CD4-positive, alpha-beta T cell treated with Interleukin-21 for 1 hour (primary cell): Measurements from ENCODE around the gene CHD1L.
"Not testable (repeated sequence)": the region's sequence is repeated elsewhere in the genome, so short reads cannot be mapped to it uniquely, and the experiment has no call there.

Source experiments
- DNase-seq: peaks from one replicate; pipeline ENCODE4 v3.0.0-alpha.2; 2020

CHD1L gene

DNA sequence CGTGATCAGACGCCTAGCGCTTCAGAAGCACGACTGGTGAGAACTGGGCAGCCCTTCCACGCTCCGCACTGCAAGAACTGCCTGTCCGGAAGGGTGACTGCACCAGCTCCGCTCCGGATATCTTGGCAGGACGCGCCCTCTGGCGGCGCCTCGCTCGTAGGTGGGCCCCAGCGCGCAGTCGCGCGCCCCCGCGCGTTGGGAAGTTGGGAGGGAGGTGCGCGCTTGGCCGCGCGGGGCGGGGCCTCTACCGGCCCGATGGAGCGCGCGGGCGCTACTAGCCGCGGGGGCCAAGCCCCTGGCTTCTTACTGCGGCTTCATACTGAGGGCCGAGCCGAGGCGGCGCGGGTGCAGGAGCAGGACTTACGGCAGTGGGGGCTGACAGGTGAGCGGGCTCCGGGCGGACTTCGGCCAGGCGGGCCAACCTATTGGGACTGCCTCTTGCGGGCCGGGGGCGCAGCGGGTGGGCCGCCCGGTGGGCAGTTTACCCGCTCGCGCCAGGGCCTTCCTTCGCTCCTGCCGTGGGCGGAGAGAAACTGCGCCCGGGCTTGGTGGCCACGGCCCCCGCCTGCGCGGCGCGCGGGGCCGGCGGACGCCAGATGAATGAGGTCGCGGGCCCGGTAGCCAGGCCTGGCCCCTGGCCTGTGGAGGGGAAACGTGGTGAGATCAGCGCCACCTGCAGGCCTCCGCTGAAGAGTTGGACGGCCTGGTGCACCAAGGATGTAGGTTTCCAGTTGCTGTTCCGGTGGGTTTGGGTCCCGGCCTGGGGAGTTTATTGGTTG is at the start of gene CHD1L:
Gene CHD1L (plus strand): TSS at position 236 of the 779 bp plus-strand sequence. CDS start 20 bp downstream, at position 256.
- DNase-seq, result peak; percentile 95

DNA sequence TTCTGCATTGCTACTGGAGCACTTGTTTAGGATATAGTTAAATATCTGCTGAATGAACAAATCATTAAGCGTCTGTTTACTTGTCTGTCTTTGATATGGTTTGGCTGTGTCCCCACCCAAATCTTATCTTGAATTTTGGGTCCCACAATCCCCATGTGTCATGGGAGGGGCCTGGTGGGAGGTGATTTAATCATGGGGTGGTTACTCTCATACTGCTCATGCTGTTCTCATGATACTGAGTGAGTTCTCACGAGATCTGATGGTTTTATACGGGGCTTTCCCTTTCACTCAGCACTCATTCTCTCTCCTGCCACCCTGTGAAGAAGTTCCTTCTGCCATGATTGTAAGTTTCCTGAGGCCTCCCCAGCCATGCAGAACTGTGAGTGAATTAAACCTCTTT is 45.2 kb upstream of the CHD1L start:
- not testable (repeated sequence) for DNase-seq

DNA sequence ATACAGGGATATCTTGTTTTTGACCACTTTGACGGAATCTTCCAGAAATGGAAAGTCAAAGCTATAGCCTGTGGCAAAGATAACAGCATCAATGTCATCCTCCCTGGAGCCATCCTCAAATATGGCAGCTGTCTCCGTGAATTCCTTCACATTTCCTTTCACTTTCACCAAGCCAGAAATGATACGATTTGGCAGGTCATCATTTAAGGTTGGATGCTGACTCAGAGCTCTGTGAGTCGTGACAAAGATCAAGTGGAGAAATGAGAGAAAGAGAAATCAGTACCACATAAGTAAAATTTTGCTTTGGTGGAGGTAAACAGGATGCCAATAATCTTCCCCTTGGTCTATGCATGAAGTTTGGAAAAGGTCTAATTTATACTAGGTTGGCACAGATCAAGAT is 41.2 kb upstream of the CHD1L start:
- no peak for DNase-seq

- no peak for DNase-seq
These were observed 40.7 kb upstream of the CHD1L start for GRCh38 chr1:147201786-147202185.

- no peak for DNase-seq
These were observed 39.9 kb upstream of the CHD1L start for GRCh38 chr1:147202576-147202975.

- DNase-seq, result no peak
These were observed 38.4 kb upstream of the CHD1L start for GRCh38 chr1:147204080-147204479.

DNA sequence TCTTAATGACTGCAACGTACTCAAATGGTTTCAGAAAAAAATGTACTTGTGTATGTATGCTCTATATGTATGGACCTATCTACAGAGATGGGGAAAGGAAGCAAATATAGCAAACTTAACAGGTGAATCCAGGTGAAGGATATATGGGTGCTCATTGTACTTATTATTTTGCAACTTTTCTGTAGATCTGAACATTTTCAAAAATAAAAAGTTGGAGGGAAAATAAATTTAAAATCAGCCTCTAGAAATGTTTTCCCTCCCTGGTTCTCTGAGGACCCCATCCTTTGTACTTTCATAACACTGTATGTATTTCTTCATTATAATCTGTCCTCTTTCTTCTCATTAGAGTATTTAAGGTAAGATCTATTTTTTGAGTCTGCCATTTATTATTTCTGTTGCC is 35.3 kb upstream of the CHD1L start:
- DNase-seq, result no peak

DNA sequence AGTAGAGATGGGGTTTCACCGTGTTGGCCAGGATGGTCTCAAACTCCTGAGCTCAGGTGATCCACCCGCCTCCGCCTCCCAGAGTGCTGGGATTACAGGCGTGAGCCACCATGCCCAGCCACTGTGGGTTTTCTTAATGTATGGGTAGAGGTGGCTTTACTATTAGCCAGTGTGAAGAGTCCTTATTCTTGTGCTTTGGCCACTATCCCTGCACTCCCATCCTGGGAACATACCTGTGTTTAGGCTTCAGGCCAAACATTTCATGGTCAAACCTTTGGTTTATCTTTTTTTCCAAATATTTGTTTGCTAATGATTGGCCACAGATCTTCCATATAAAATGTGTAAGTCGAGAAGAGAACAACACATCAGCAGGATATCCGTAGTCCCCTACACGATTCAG is 33.9 kb upstream of the CHD1L start:
- DNase-seq, result no peak

DNA sequence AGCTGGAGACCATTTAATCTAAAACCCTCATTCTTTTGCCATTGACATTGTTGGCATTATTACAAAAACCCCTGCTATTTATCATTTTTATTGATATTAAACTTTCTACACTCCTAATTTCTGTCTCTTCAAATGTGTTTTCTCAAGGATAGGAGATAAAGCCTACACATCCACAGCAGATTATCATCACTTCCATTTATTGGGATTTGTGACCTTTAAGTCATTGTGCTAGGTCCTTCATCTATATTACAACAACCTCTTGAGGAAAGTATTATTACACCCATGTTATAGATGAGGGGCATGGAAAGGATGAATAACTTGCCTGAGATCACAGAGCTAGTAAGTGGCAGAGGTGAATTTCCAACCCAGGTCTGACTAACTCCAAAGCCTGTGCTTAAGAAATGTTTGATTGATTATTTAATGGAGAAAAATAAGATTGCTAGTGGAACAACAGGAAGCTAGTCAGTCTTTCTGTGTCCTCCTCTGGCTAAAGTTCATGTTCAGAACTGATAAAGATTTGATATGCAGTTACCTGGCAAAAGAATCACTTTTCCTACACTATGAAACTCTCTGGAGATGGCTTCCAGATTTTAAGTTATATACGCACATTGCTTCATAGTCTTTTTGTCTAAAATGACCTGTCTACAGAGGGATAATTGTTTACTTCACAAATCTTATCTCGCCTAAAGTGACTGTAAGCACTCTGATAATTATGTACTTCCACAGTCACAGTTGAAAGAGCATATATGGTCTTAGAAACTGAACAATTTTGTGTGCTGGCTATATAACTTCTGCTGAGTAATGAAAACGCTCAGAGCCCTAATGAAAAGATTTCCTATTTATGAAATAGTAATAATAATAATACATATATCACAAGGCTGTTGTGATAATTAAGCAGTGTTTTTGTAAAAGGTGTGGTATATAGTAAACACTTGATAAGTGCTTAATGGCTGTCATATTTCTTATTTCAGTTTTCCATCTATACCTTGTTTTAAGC is 32.4 kb upstream of the CHD1L start:
- no peak for DNase-seq

GRCh38 chr1:147210987-147211386 is 31.5 kb upstream of the CHD1L start:
- no peak for DNase-seq

- no peak for DNase-seq
These were observed 30.9 kb upstream of the CHD1L start for GRCh38 chr1:147211577-147211976.

DNA sequence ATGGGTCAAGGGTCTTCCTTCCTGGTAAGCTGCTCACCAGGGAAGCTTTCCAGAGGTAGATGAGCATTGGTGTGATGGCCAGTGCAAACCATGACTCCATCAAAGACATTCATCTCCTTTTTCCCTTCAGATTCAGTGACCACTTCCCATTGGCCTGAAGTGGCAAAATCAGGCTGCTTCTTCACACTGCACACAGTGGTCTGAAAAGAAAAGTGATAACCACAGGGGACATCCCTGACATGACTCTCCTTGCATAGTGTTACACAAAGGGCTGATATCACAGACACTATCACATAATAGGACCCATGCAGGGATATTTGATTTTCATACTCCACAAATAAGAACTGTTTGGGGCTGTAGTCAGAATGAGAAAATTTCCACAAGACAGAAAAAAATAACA is 29.2 kb upstream of the CHD1L start:
- no peak for DNase-seq

GRCh38 chr1:147214325-147214724 is 28.2 kb upstream of the CHD1L start:
- no peak for DNase-seq

- no peak for DNase-seq
These were observed 27.5 kb upstream of the CHD1L start for GRCh38 chr1:147214842-147215539.

DNA sequence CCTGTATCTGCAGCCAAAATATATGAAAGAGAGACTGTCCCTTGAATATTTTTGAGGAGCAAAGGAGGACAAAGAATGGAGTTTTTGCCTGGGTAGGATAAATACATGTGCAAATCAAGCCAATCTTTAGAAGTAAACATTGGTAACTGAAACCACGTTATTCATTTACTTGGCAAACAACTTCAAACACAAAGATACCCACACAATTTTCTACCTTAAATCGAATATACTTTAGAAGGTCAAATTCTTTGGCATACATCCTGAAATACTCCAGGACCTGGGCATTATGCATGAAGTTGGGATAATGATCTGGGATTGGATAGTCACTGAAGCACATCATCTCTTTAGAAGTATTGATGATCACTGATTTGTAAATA is 27.0 kb upstream of the CHD1L start:
- no peak for DNase-seq

GRCh38 chr1:147216124-147216523 is 26.4 kb upstream of the CHD1L start:
- no peak for DNase-seq

DNA sequence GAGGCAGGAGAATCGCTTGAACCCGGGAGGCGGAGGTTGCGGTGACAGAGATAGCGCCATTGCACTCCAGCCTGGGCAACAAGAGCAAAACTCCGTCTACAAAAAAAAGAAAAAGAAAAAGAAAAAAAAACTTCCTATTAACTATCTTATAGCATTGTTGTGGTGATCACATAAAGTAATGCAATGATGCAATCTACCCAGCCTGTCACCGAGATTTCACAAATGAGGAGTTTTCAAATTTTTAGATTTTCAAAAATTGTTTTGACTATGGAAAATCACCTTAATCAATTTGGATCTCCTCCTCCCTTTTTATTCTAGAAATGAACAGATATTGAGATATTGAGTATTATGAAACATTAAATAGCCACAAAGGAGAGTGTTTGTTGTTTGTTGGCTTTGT is 25.3 kb upstream of the CHD1L start:
- no peak for DNase-seq

DNA sequence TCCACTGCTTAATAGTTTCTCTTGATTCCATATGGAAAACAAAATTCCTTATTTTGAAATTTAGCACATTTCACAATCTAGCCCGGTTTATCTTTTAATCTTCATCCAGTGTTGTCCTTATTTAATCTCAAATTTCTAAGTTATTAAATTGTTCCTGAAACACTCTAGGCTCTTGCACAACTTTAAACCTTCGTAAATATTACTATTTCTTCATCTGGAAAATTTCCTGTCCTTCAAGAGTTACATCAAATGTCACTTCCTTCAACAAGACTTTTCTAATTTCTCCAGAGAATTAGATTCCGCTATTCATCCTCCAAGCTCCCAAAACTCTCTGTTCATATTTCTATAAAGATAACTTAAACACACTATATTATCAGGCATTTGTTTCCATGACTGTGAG is 23.9 kb upstream of the CHD1L start:
- DNase-seq, result no peak

GRCh38 chr1:147223740-147224615 is 18.5 kb upstream of the CHD1L start:
- DNase-seq, result no peak

DNA sequence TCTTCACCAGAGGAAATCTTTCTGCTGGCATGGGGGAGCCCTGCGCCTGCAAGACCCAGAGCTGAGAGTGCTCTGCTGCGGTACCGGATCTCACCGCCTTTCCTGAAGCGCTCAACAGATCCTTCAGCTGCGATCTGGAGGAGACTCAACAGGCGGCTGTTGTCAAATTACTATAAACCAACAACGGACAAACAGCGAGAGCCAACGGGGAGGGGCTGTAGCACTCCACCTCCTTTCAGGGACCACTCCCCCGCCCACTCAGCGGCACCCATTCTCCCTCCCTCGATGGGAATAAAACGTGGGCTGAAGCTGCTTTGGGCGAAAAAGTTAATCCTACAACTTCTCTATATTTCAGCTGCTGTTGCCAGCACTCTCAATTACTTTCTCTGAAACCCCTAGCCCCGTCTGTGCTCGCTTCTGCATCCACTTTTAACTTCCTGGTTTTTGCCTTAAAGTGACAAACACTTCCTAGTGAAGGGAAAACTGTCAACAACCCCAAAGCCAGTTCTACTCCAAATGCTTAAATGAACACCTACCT is 17.2 kb upstream of the CHD1L start, which contains the start of gene FMO5:
Gene FMO5 (minus strand): TSS at position 147 of the 538 bp plus-strand sequence. CDS start 310 bp downstream, outside the sequence.
- DNase-seq, result peak; percentile 58

GRCh38 chr1:147231032-147231431 is 11.5 kb upstream of the CHD1L start:
- not testable (repeated sequence) for DNase-seq

DNA sequence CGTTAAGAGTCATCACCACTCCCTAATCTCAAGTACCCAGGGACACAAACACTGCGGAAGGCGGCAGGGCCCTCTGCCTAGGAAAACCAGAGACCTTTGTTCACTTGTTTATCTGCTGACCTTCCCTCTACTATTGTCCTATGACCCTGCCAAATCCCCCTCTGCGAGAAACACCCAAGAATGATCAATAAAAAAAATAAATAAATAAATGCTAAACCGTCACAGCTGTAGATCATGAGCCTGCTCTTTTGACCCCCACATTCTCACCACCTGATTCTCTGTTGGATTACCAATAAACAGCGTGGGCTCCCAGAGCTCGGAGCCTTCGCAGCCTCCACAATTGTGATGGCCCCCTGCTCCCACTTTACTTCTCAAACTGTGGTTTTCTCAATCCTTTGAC is 8.6 kb upstream of the CHD1L start:
- DNase-seq, result not testable (repeated sequence)
